ENCODE measurements around the gene TRAF3IP1. TPM values are rescaled to one million over a fixed set of nuclear protein-coding genes. Genes with fewer than 3 reads are reported as not detected.
"Not testable (repeated sequence)": the region's sequence is repeated elsewhere in the genome, so short reads cannot be mapped to it uniquely, and the experiment has no call there.

TRAF3IP1 gene
- total RNA-seq, 2 experiments from 2014 or later = 5.1 to 6.9 TPM

- Histone ChIP-seq H3K9me3 (ENCODE audit: control insufficient read depth in 1 of 2, insufficient read depth in 1 of 2, low read length in 2 of 2) (no peaks in the 10 kb centered on the region), H3K4me1 (ENCODE audit: insufficient read depth, low read length) (no peaks in the 10 kb centered on the region), H3K4me3 (ENCODE audit: low read length) (no peak overlapping the region), H3K27me3 (ENCODE audit: control insufficient read depth in 1 of 2, insufficient read depth in 2 of 2, low read length in 2 of 2) (no peaks in the 10 kb centered on the region), H3K36me3 (ENCODE audit: insufficient read depth, low read length) (peaks cover 75% of the 10 kb centered on the region), H3K27ac (ENCODE audit: low read depth in 1 of 2, low read length in 2 of 2) (no peak overlapping the region)
- ATAC-seq (ENCODE audit: poor library complexity) (no peak), DNase-seq (no peak)
- Mint-ChIP-seq H3K36me3 (ENCODE audit: low read depth) (peaks cover 91% of the 10 kb centered on the region), H3K27me3 (no peaks in the 10 kb centered on the region), H3K9me3 (no peaks in the 10 kb centered on the region), H3K4me1 (ENCODE audit: low read depth) (no peaks in the 10 kb centered on the region), H3K4me3 (no peak overlapping the region), H3K27ac (no peak overlapping the region)
- no peak for TF ChIP-seq CTCF (IDR thresholded peaks at IDR 0.05)
- intact Hi-C loops (cut with DNase I, micrococcal nuclease) = no loop called here
- POLR2A ChIA-PET = no interaction called here
- CTCF ChIA-PET = no interaction called here
Observed at GRCh38 chr2:238272156-238272555, 48.2 kb upstream of the TRAF3IP1 start.

- H3K4me1 Mint-ChIP-seq (ENCODE audit: low read depth); H3K4me1 ChIP-seq (ENCODE audit: insufficient read depth, low read length); H3K27me3 ChIP-seq (ENCODE audit: control insufficient read depth in 1 of 2, insufficient read depth in 2 of 2, low read length in 2 of 2); intact Hi-C loops (cut with DNase I, micrococcal nuclease); POLR2A ChIA-PET; H3K9me3 ChIP-seq (ENCODE audit: control insufficient read depth in 1 of 2, insufficient read depth in 1 of 2, low read length in 2 of 2); H3K27ac ChIP-seq (ENCODE audit: low read depth in 1 of 2, low read length in 2 of 2); H3K27me3 Mint-ChIP-seq; H3K27ac Mint-ChIP-seq; H3K4me3 ChIP-seq (ENCODE audit: low read length); H3K4me3 Mint-ChIP-seq; ATAC-seq (ENCODE audit: poor library complexity); DNase-seq; H3K9me3 Mint-ChIP-seq: not testable (repeated sequence)
- H3K36me3 ChIP-seq (ENCODE audit: insufficient read depth, low read length) = peaks cover 69% of the 10 kb centered on the region
- CTCF ChIA-PET = interaction anchor here (0.9 kb wide), 1 partner anchor 10 kb away, joined by 5 read pairs; no protein-coding TSS in a partner anchor
- peaks cover 92% of the 10 kb centered on the region for H3K36me3 Mint-ChIP-seq (ENCODE audit: low read depth)
Observed at GRCh38 chr2:238273433-238273832, 46.9 kb upstream of the TRAF3IP1 start.

GRCh38 chr2:238274152-238274865 lies 46.0 kb upstream of the TRAF3IP1 start:
- no peaks in the 10 kb centered on the region for H3K9me3 Mint-ChIP-seq
- peaks cover 88% of the 10 kb centered on the region for H3K36me3 Mint-ChIP-seq (ENCODE audit: low read depth)
- Histone ChIP-seq H3K27me3 (ENCODE audit: control insufficient read depth in 1 of 2, insufficient read depth in 2 of 2, low read length in 2 of 2) (no peaks in the 10 kb centered on the region), H3K27ac (ENCODE audit: low read depth in 1 of 2, low read length in 2 of 2) (no peak overlapping the region), H3K36me3 (ENCODE audit: insufficient read depth, low read length) (peaks cover 62% of the 10 kb centered on the region), H3K4me3 (ENCODE audit: low read length) (no peak overlapping the region), H3K9me3 (ENCODE audit: control insufficient read depth in 1 of 2, insufficient read depth in 1 of 2, low read length in 2 of 2) (no peaks in the 10 kb centered on the region), H3K4me1 (ENCODE audit: insufficient read depth, low read length) (no peaks in the 10 kb centered on the region)
- POLR2A ChIA-PET = no interaction called here
- H3K27ac Mint-ChIP-seq = no peak overlapping the region
- no peak for DNase-seq
- no peak for TF ChIP-seq CTCF (IDR thresholded peaks at IDR 0.05)
- intact Hi-C loops (cut with DNase I, micrococcal nuclease) = no loop called here
- ATAC-seq (ENCODE audit: poor library complexity) = no peak
- CTCF ChIA-PET = no interaction called here
- H3K27me3 Mint-ChIP-seq = no peaks in the 10 kb centered on the region
- H3K4me3 Mint-ChIP-seq = no peak overlapping the region
- peaks cover 5% of the 10 kb centered on the region for H3K4me1 Mint-ChIP-seq (ENCODE audit: low read depth)

- Mint-ChIP-seq H3K27ac (no peak overlapping the region), H3K9me3 (no peaks in the 10 kb centered on the region), H3K4me3 (no peak overlapping the region), H3K4me1 (ENCODE audit: low read depth) (peaks cover 18% of the 10 kb centered on the region), H3K36me3 (ENCODE audit: low read depth) (peaks cover 54% of the 10 kb centered on the region), H3K27me3 (no peaks in the 10 kb centered on the region)
- Histone ChIP-seq H3K27ac (ENCODE audit: low read depth in 1 of 2, low read length in 2 of 2) (no peak overlapping the region), H3K36me3 (ENCODE audit: insufficient read depth, low read length) (peaks cover 40% of the 10 kb centered on the region), H3K9me3 (ENCODE audit: control insufficient read depth in 1 of 2, insufficient read depth in 1 of 2, low read length in 2 of 2) (no peaks in the 10 kb centered on the region), H3K4me1 (ENCODE audit: insufficient read depth, low read length) (peaks cover 5% of the 10 kb centered on the region), H3K27me3 (ENCODE audit: control insufficient read depth in 1 of 2, insufficient read depth in 2 of 2, low read length in 2 of 2) (no peaks in the 10 kb centered on the region), H3K4me3 (ENCODE audit: low read length) (no peak overlapping the region)
- ChIA-PET CTCF (no interaction called here), POLR2A (no interaction called here)
- no peak for TF ChIP-seq CTCF (IDR thresholded peaks at IDR 0.05)
- intact Hi-C loops (cut with DNase I, micrococcal nuclease) = no loop called here
- ATAC-seq (ENCODE audit: poor library complexity) (no peak), DNase-seq (no peak)
Observed at GRCh38 chr2:238277695-238278094, 42.6 kb upstream of the TRAF3IP1 start.

Data from CD4-positive, alpha-beta T cell (primary cell).